ENCODE measurements around the gene C14orf180. TPM values are rescaled to one million over a fixed set of nuclear protein-coding genes. Genes with fewer than 3 reads are reported as not detected.

Gene C14orf180
- total RNA-seq, 2 donors from 2014 or later: 19.4 TPM; not detected in 1

GRCh38 chr14:104559028-104559803 lies 20.3 kb upstream of the C14orf180 start:
- Histone ChIP-seq H3K27ac (no peak overlapping the region), H3K9me3 (no peaks in the 10 kb centered on the region), H3K27me3 (no peaks in the 10 kb centered on the region), H3K4me1 (peaks cover 4% of the 10 kb centered on the region), H3K4me3 (no peak overlapping the region), H3K36me3 (replicated peaks in 1 of 2; ENCODE audit: insufficient read depth in 1 of 2, low read depth in 2 of 2) (no peaks in the 10 kb centered on the region)
- intact Hi-C loops (cut with DNase I): no loop called here
- no peak for DNase-seq
- no peak for TF ChIP-seq CTCF (IDR thresholded peaks at IDR 0.05)
- no peak for TF ChIP-seq POLR2A (IDR thresholded peaks at IDR 0.05)
- 47 to 79% methylated on average over 8 to 15 of the region's 15 CpGs for WGBS, 2 donors
- no peak for ATAC-seq

- H3K4me3 ChIP-seq: no peak overlapping the region
- TF ChIP-seq POLR2A (IDR thresholded peaks at IDR 0.05): no peak
- 71 to 80% methylated on average over 16 to 17 of the region's 21 CpGs for WGBS, 2 donors
These were observed 19.6 kb upstream of the C14orf180 start for GRCh38 chr14:104559804-104560585.

GRCh38 chr14:104560586-104560945 lies 19.0 kb upstream of the C14orf180 start:
- WGBS, 2 donors: 60 to 68% methylated on average over 3 of the region's 3 CpGs
- no peak for TF ChIP-seq POLR2A (IDR thresholded peaks at IDR 0.05)
- TF ChIP-seq CTCF (IDR thresholded peaks at IDR 0.05): no peak
- intact Hi-C loops (cut with DNase I): loop anchor here (5.0 kb wide), 1 partner anchor 423 kb away; the partner anchor contains the start of gene KIF26A
- Histone ChIP-seq H3K4me3 (no peak overlapping the region), H3K36me3 (replicated peaks in 1 of 2; ENCODE audit: insufficient read depth in 1 of 2, low read depth in 2 of 2) (no peaks in the 10 kb centered on the region), H3K27me3 (no peaks in the 10 kb centered on the region), H3K9me3 (no peaks in the 10 kb centered on the region), H3K4me1 (peaks cover 5% of the 10 kb centered on the region), H3K27ac (no peak overlapping the region)
- no peak for ATAC-seq
- DNase-seq: no peak

More at GRCh38 chr14:104559804-104560585, 19.6 kb upstream of the C14orf180 start:
- DNase-seq (no peak), ATAC-seq (no peak)
- Histone ChIP-seq H3K9me3 (no peaks in the 10 kb centered on the region), H3K27me3 (no peaks in the 10 kb centered on the region), H3K36me3 (replicated peaks in 1 of 2; ENCODE audit: insufficient read depth in 1 of 2, low read depth in 2 of 2) (no peaks in the 10 kb centered on the region), H3K27ac (no peak overlapping the region), H3K4me1 (peaks cover 5% of the 10 kb centered on the region)
- intact Hi-C loops (cut with DNase I): loop anchor here (5.0 kb wide), 1 partner anchor 423 kb away; the partner anchor contains the start of gene KIF26A

- Histone ChIP-seq H3K27ac (no peak overlapping the region), H3K27me3 (no peaks in the 10 kb centered on the region), H3K4me1 (peaks cover 5% of the 10 kb centered on the region), H3K4me3 (no peak overlapping the region), H3K9me3 (no peaks in the 10 kb centered on the region), H3K36me3 (replicated peaks in 1 of 2; ENCODE audit: insufficient read depth in 1 of 2, low read depth in 2 of 2) (no peaks in the 10 kb centered on the region)
- intact Hi-C loops (cut with DNase I): loop anchor here (5.0 kb wide), 1 partner anchor 424 kb away; the partner anchor contains the start of gene KIF26A
- DNase-seq (no peak), ATAC-seq (no peak)
- no peak for TF ChIP-seq POLR2A (IDR thresholded peaks at IDR 0.05)
- TF ChIP-seq CTCF (IDR thresholded peaks at IDR 0.05): no peak
- WGBS, 2 donors: 43 to 53% methylated on average over 13 to 17 of the region's 17 CpGs
These were observed 18.4 kb upstream of the C14orf180 start for GRCh38 chr14:104561124-104561557.
